ENCODE measurements around the gene TMEM121.

Gene TMEM121

GRCh38 chr14:105487449-105487985 lies 38.9 kb upstream of the TMEM121 start:
- DNase-seq = no peak

GRCh38 chr14:105487986-105488777 lies 38.2 kb upstream of the TMEM121 start:
- no peak for DNase-seq

- DNase-seq = no peak
Measured at GRCh38 chr14:105488781-105489541, 37.4 kb upstream of the TMEM121 start.

- peak in 1 of 2 experiments; percentile 51 for DNase-seq
Measured at GRCh38 chr14:105489542-105490266, 36.7 kb upstream of the TMEM121 start.

- DNase-seq = no peak
Measured at GRCh38 chr14:105490267-105490571, 36.2 kb upstream of the TMEM121 start.

GRCh38 chr14:105490572-105491365 lies 35.6 kb upstream of the TMEM121 start, which contains the start of gene TEDC1:
Gene TEDC1, plus strand, starts transcription at chr14:105491246. Its CDS starts 130 bp downstream, at chr14:105491376.
- DNase-seq = peak; percentile 98 to 99

GRCh38 chr14:105491366-105491973 lies 34.9 kb upstream of the TMEM121 start:
- no peak for DNase-seq

- no peak for DNase-seq
Measured at GRCh38 chr14:105492031-105492970, 34.1 kb upstream of the TMEM121 start.

- no peak for DNase-seq
Measured at GRCh38 chr14:105492971-105493871, 33.2 kb upstream of the TMEM121 start.

- DNase-seq = no peak
Measured at GRCh38 chr14:105493921-105494605, 32.3 kb upstream of the TMEM121 start.

GRCh38 chr14:105494606-105494929 lies 31.8 kb upstream of the TMEM121 start:
- DNase-seq = no peak

- no peak for DNase-seq
Measured at GRCh38 chr14:105495101-105495989, 31.0 kb upstream of the TMEM121 start.

GRCh38 chr14:105495990-105496830 lies 30.2 kb upstream of the TMEM121 start:
- DNase-seq = no peak

GRCh38 chr14:105496831-105497591 lies 29.4 kb upstream of the TMEM121 start:
- DNase-seq = no peak

- no peak for DNase-seq
Measured at GRCh38 chr14:105497671-105498429, 28.5 kb upstream of the TMEM121 start.

Data from cerebellar nuclear complex (tissue), 1 donor.